Activated B cell treated with CpG ODN at 0.5 μM for 24 hours (primary cell): ENCODE results near the gene ADAMTS16. TPM values are rescaled to one million over a fixed set of nuclear protein-coding genes. Genes with fewer than 3 reads are reported as not detected.

Source experiments
- ATAC-seq: fragments of 200-7000 bp; cut with Tn5 transposase; one replicate; pipeline ENCODE4 v1.10.0; 2021; ENCODE audit warnings: low read depth, mild to moderate bottlenecking, moderate library complexity
- CTCF ChIA-PET: fragments of 350-600 bp; sonication (Branson Sonifier 250); formaldehyde crosslinking; loops from one replicate; lab custom pipeline; 2021; ENCODE audit warnings: antibody characterized with exemption; lab: Charles Lee
- POLR2A ChIA-PET: fragments of 350-600 bp; sonication (Branson Sonifier 250); formaldehyde crosslinking; loops from one replicate; lab custom pipeline; 2021; ENCODE audit warnings: antibody characterized with exemption; lab: Charles Lee
- DNase-seq: peaks from one replicate; pipeline ENCODE4 v3.0.0; 2022
- H3K27ac Mint-ChIP-seq: one replicate; pipeline ENCODE4 v1.8.0; 2020; ENCODE audit warnings: mixed read lengths
- H3K27me3 Mint-ChIP-seq: one replicate; pipeline ENCODE4 v1.8.0; 2021; ENCODE audit warnings: mixed read lengths
- H3K36me3 Mint-ChIP-seq: one replicate; pipeline ENCODE4 v1.8.0; 2021; ENCODE audit warnings: low read depth, mixed read lengths
- H3K4me1 Mint-ChIP-seq: one replicate; pipeline ENCODE4 v1.8.0; 2021; ENCODE audit warnings: mixed read lengths
- H3K4me3 Mint-ChIP-seq: one replicate; pipeline ENCODE4 v1.8.0; 2020; ENCODE audit warnings: mild to moderate bottlenecking, mixed read lengths
- H3K9me3 Mint-ChIP-seq: one replicate; pipeline ENCODE4 v1.8.0; 2020; ENCODE audit warnings: mixed read lengths
- intact Hi-C: fragments of 100-400 bp; cut with micrococcal nuclease; formaldehyde crosslinking; loops from one replicate; pipeline ENCODE4 v1.15.1; 2024
- total RNA-seq: library from RNA; stranded (reverse); gene quantifications from 2 replicates; pipeline ENCODE4 v1.2.3, GENCODE V29; 2022
- TF ChIP-seq, protein P1 (sequence below): fragments of 200-600 bp; IDR thresholded peaks from one replicate; pipeline ENCODE4 v1.8.0; 2022; ENCODE audit warnings: antibody characterized with exemption, mild to moderate bottlenecking

Gene ADAMTS16
- total RNA-seq, 1 donor from 2014 or later = not detected

DNA sequence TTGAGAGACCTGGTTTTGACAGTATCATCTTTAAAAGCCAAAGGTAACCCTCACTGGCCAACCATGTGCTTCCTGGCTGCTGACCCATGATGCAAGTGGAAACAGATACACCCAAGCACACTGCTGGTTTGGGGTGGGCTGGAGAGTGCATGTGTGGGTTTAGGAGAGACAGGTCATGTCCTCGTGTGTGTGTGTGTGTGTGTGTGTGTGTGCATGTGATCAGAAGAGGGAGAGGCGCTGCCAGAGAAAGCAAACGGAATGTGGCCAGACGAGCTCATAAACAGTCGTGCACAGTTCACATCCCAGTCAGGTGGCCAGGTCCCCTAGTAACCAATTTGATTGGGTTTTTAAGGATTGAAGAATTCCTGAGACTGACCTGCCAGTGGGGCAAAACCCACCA, 169.5 kb downstream of the ADAMTS16 start:
- H3K9me3 Mint-ChIP-seq = no peaks in the 10 kb centered on the region
- no peak overlapping the region for H3K4me3 Mint-ChIP-seq
- POLR2A ChIA-PET = no interaction called here
- TF ChIP-seq, protein P1, sequence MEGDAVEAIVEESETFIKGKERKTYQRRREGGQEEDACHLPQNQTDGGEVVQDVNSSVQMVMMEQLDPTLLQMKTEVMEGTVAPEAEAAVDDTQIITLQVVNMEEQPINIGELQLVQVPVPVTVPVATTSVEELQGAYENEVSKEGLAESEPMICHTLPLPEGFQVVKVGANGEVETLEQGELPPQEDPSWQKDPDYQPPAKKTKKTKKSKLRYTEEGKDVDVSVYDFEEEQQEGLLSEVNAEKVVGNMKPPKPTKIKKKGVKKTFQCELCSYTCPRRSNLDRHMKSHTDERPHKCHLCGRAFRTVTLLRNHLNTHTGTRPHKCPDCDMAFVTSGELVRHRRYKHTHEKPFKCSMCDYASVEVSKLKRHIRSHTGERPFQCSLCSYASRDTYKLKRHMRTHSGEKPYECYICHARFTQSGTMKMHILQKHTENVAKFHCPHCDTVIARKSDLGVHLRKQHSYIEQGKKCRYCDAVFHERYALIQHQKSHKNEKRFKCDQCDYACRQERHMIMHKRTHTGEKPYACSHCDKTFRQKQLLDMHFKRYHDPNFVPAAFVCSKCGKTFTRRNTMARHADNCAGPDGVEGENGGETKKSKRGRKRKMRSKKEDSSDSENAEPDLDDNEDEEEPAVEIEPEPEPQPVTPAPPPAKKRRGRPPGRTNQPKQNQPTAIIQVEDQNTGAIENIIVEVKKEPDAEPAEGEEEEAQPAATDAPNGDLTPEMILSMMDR = no peak
- intact Hi-C loops = no loop called here
- no peaks in the 10 kb centered on the region for H3K27me3 Mint-ChIP-seq
- no peaks in the 10 kb centered on the region for H3K36me3 Mint-ChIP-seq
- ATAC-seq = no peak
- H3K27ac Mint-ChIP-seq = no peak overlapping the region
- CTCF ChIA-PET = no interaction called here
- no peaks in the 10 kb centered on the region for H3K4me1 Mint-ChIP-seq
- DNase-seq = no peak

DNA sequence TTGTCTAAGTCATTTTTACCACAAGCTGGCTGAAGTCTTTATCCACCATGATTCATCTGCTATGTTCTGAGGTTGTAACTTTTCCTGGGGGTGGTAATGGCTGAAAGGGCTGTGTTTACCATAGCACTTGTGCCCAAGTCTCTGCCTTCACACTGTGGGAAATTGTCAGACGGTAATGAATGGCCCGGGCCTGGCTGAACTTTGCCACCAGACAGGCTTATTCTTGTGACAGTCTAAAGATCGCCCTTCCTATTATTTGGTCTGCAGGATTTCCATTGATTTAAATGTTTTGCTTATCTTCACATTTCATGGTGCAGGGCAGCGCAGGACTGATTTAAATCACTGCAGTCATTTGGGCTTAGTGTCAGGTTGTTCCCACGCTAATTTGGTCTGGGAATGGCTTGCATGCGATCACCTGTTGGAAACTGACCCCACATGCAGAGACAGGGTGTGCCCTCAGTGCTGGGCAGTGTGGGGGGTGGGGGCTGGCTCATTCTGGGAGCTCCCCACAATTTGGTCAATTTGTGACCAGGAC, 173.0 kb downstream of the ADAMTS16 start:
- TF ChIP-seq, protein P1 = no peak
- Mint-ChIP-seq H3K4me1 (no peaks in the 10 kb centered on the region), H3K27ac (no peak overlapping the region), H3K4me3 (no peak overlapping the region), H3K9me3 (peaks cover 7% of the 10 kb centered on the region), H3K36me3 (no peaks in the 10 kb centered on the region), H3K27me3 (no peaks in the 10 kb centered on the region)
- DNase-seq (no peak), ATAC-seq (no peak)
- intact Hi-C loops = no loop called here
- POLR2A ChIA-PET = no interaction called here
- CTCF ChIA-PET = no interaction called here

DNA sequence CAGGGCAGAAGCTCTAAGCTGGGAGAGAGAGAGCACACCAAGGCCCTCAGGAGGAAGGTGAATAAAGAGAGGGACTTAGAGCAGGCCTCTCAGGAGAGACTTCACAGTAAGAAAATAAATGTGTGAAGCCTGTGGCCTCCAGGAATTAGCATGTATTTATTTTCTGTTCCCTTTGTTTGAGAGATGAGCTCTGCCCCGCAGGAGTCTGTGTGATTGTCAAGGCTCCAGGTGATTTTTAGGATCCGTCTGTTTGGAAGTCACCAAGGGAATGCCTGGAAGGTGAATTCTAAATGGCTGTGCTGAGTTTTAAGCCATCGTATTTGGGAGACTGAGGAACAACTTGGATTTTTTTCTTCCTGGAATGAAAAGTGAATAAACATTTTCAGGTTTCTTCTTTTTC, 174.0 kb downstream of the ADAMTS16 start:
- no peaks in the 10 kb centered on the region for H3K36me3 Mint-ChIP-seq

DNA sequence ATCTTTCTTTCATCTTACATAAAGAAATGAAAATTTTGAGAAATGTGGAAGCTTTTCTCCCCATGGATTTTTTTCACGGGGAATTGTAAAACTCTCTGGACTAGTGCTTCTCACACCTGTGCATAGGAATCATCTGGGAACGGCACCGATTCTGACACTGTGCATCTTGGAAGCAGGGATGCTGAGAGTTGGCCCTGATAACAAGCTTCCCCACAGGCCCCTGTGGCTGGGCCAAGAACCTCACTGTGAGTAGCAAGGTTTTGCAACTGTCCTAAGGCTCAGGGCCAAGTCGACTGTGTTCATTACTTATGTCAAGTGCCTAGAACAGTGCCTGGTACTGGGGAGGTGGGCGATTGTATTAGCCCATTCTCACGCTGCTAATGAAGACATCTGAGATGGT, 174.5 kb downstream of the ADAMTS16 start:
- H3K27me3 Mint-ChIP-seq = no peaks in the 10 kb centered on the region
- ChIA-PET CTCF (no interaction called here), POLR2A (no interaction called here)
- TF ChIP-seq, protein P1 = no peak
- DNase-seq (no peak), ATAC-seq (no peak)
- no peaks in the 10 kb centered on the region for H3K4me1 Mint-ChIP-seq
- H3K9me3 Mint-ChIP-seq = peaks cover 7% of the 10 kb centered on the region
- intact Hi-C loops = no loop called here
- H3K27ac Mint-ChIP-seq = no peak overlapping the region
- no peak overlapping the region for H3K4me3 Mint-ChIP-seq
- no peaks in the 10 kb centered on the region for H3K36me3 Mint-ChIP-seq

More for the DNA sequence above, 174.0 kb downstream of the ADAMTS16 start:
- Mint-ChIP-seq H3K9me3 (peaks cover 7% of the 10 kb centered on the region), H3K4me1 (no peaks in the 10 kb centered on the region), H3K27ac (no peak overlapping the region), H3K27me3 (no peaks in the 10 kb centered on the region), H3K4me3 (no peak overlapping the region)
- intact Hi-C loops = no loop called here
- DNase-seq = no peak
- CTCF ChIA-PET = no interaction called here
- POLR2A ChIA-PET = no interaction called here
- ATAC-seq = no peak
- TF ChIP-seq, protein P1 = no peak

DNA sequence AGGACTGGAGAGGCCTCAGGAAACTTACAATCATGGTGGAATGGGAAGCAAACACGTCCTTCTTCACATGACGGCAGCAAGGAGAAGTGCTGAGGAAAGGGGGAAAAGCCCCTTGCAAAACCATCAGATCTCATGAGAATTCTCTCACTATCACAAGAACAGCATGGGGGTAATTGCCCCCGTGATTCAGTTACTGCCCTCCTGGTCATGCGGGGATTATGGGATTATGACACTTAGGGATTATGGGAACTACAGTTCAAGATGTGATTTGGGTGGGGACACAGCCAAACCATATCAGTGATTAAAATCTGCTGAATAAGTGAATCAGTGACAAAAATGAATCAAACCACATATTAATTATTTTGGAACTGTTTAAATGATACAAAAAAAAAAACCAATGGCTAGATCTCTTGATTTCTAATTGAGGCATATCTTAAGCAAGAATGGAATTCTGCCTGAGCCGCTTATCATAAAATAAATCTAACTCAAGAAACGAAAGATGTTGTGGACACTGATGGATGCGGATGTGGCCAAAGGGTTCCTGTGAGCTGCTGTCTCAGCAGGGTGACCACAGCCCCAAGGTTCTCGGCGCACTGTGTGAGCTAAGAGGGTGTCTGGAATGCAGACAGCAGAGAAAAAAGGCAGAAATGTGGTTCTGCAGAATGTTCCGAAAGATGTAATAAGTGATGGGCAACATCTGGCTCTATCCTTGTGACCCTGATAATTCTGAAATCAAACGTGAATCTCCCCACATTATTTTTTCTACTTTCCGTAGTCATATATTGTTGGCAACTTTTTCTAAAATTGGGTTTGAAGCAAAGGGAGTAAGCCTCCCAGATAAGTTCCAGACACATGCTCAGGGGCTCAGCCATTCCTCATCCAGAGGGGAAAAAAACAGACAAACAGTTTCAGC, 175.2 kb downstream of the ADAMTS16 start:
- ATAC-seq = no peak
- no peaks in the 10 kb centered on the region for H3K4me1 Mint-ChIP-seq
- POLR2A ChIA-PET = no interaction called here
- no peaks in the 10 kb centered on the region for H3K27me3 Mint-ChIP-seq
- DNase-seq = no peak
- no peak overlapping the region for H3K27ac Mint-ChIP-seq
- TF ChIP-seq, protein P1 = no peak
- intact Hi-C loops = no loop called here
- no peaks in the 10 kb centered on the region for H3K36me3 Mint-ChIP-seq
- CTCF ChIA-PET = no interaction called here
- no peak overlapping the region for H3K4me3 Mint-ChIP-seq
- peaks cover 7% of the 10 kb centered on the region for H3K9me3 Mint-ChIP-seq
